ENCODE measurements around the gene COL11A1. TPM values are rescaled to one million over a fixed set of nuclear protein-coding genes. Genes with fewer than 3 reads are reported as not detected.

Gene COL11A1
- total RNA-seq (under 1 TPM in 2 of 4 donors, not detected in 2; 0.62 to 0.76 TPM), polyA plus RNA-seq (under 1 TPM in 1 of 3 donors, not detected in 2; 0.03 TPM)
- long read RNA-seq, donor 1, full-length matches to known transcripts: 1 of 2 reads
- long read RNA-seq, donor 1, partial matches to known transcripts: 1 of 2 reads
- long read RNA-seq, donor 1, other reads (novel, unspliced or antisense): 0 of 2 reads
- long read RNA-seq, donor 2: 0 reads

DNA sequence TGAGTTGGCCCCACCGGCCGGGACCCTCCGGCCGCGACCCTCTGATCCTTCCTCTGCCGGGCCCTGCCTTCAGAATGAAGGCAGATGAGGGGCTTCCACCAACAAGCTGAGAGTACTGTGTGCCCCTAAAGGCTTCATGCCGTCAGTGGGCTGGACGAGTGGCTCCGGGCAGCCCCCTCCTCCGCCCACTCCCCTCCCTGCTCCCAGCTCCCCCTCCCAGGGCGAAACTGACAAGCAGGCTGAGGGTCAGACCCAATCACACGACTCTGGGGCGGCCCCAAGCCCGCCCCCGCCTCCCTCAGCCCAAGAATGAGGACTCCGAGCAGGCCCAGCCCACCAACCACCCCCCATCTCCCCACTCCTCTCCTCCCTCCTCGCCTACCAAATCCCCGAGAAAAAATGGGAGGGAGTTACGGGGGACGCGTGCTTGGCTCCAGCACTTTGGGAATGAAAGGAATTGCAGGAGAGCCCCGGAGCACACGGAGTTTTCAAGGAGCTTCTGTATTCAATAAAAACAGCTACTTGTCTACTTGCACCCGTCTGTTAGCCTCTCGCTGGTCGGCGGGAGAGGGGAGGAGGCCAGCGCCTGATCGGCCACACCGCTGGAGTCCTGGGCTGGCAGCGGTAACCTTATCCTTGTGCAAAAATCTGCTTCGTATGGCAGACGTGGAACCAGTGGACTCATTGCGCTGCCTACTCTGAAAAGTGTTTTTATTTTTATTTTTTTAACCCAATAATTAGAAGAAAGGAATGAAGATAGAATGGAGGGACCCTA, at the start of gene COL11A1:
COL11A1 (minus strand) TSS at position 147 of the 775 bp plus-strand sequence. CDS start 344 bp downstream, outside the sequence.
- peak in 1 of 4 donors; percentile 59 for ATAC-seq
- peaks cover 0 to 2% (median 0%) of the 10 kb centered on the region in 3 donors for H3K27me3 ChIP-seq (ENCODE audit: insufficient read depth in 3 of 3, low read length in 2 of 3)
- no peak within 1 kb of the TSS for H3K27ac ChIP-seq
- DNase-seq: peak; percentile 17 to 41
- WGBS, 3 donors: 2 to 4% (median 3%) methylated on average over 33 to 34 of the region's 34 CpGs
- intact Hi-C loops (cut with DNase I): loop anchor here (5.0 to 10.0 kb wide), 3 partner anchors 346 to 409 kb away; no protein-coding TSS in a partner anchor
- peak within 1 kb of the TSS; percentile 62 for H3K4me3 ChIP-seq
- no peaks in the 10 kb centered on the region for H3K4me1 ChIP-seq
- no peaks in the 10 kb centered on the region for H3K36me3 ChIP-seq (ENCODE audit: insufficient read depth in 1 of 2, low read depth in 1 of 2)
- H3K9me3 ChIP-seq: no peaks in the 10 kb centered on the region
- TF ChIP-seq, protein P1, sequence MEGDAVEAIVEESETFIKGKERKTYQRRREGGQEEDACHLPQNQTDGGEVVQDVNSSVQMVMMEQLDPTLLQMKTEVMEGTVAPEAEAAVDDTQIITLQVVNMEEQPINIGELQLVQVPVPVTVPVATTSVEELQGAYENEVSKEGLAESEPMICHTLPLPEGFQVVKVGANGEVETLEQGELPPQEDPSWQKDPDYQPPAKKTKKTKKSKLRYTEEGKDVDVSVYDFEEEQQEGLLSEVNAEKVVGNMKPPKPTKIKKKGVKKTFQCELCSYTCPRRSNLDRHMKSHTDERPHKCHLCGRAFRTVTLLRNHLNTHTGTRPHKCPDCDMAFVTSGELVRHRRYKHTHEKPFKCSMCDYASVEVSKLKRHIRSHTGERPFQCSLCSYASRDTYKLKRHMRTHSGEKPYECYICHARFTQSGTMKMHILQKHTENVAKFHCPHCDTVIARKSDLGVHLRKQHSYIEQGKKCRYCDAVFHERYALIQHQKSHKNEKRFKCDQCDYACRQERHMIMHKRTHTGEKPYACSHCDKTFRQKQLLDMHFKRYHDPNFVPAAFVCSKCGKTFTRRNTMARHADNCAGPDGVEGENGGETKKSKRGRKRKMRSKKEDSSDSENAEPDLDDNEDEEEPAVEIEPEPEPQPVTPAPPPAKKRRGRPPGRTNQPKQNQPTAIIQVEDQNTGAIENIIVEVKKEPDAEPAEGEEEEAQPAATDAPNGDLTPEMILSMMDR (IDR thresholded peaks at IDR 0.05): no peak

DNA sequence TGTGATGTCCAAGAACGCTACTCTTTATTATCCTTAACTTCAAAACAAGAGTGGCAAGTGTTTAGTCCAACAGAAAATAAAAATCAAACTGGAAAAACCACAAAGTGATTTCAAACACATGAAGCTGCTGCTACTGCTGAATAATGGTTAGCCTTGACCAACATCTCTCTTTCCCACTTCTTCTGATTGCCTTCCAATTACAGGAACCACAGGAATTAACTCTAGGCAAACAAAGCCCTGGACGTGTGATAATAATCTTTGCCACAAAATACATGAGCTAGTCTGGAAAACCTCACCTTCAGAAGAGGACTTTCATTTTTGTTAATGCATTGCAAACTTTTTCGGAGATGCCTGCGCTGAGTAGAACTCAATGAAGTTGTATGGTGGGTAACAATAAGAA, 48.6 kb upstream of the COL11A1 start:
- H3K9me3 ChIP-seq: no peaks in the 10 kb centered on the region
- H3K36me3 ChIP-seq (ENCODE audit: insufficient read depth in 1 of 2, low read depth in 1 of 2): no peaks in the 10 kb centered on the region
- no peak overlapping the region for H3K4me3 ChIP-seq
- ATAC-seq (no peak), DNase-seq (no peak)
- intact Hi-C loops (cut with DNase I): no loop called here
- no peaks in the 10 kb centered on the region for H3K4me1 ChIP-seq
- H3K27ac ChIP-seq: no peak overlapping the region
- TF ChIP-seq, protein P1 (IDR thresholded peaks at IDR 0.05): no peak
- 68 to 76% (median 74%) methylated on average over 4 of the region's 4 CpGs for WGBS, 3 donors
- no peaks in the 10 kb centered on the region for H3K27me3 ChIP-seq (ENCODE audit: insufficient read depth in 3 of 3, low read length in 2 of 3)

GRCh38 chr1:103146166-103146565, 37.8 kb upstream of the COL11A1 start:
- intact Hi-C loops (cut with DNase I): no loop called here
- ATAC-seq (no peak), DNase-seq (no peak)
- Histone ChIP-seq H3K36me3 (ENCODE audit: insufficient read depth in 1 of 2, low read depth in 1 of 2) (no peaks in the 10 kb centered on the region), H3K4me1 (no peaks in the 10 kb centered on the region), H3K27ac (no peak overlapping the region), H3K9me3 (no peaks in the 10 kb centered on the region), H3K27me3 (ENCODE audit: insufficient read depth in 3 of 3, low read length in 2 of 3) (no peaks in the 10 kb centered on the region), H3K4me3 (no peak overlapping the region)
- TF ChIP-seq, protein P1 (IDR thresholded peaks at IDR 0.05): no peak

DNA sequence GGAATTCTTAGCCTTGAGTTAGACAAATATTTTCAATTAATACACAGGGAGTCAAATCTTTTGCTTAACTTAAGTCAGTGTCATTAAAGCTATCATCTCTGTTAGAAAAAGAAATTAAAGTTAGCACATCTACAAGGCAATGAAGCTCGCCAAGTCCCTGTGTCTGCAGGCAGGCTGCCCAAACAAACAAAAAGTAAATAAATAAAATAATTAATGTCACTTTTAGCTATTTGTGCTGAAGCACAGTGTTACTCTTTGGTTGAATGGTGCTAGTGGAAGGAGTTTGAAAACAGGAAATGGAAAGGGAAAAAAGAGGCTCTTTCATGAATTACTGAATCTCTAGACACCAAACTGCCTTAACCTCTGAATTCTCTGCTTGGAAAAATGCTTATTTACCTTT, 37.1 kb upstream of the COL11A1 start:
- no peaks in the 10 kb centered on the region for H3K27me3 ChIP-seq (ENCODE audit: insufficient read depth in 3 of 3, low read length in 2 of 3)
- H3K4me1 ChIP-seq: no peaks in the 10 kb centered on the region
- H3K4me3 ChIP-seq: no peak overlapping the region
- WGBS, 3 donors: 69 to 71% (median 70%) methylated on average over 1 of the region's 1 CpG
- DNase-seq: no peak
- TF ChIP-seq, protein P1 (IDR thresholded peaks at IDR 0.05): no peak
- H3K36me3 ChIP-seq (ENCODE audit: insufficient read depth in 1 of 2, low read depth in 1 of 2): no peaks in the 10 kb centered on the region
- no peaks in the 10 kb centered on the region for H3K9me3 ChIP-seq
- intact Hi-C loops (cut with DNase I): no loop called here
- H3K27ac ChIP-seq: no peak overlapping the region
- ATAC-seq: no peak

Measured in psoas muscle (tissue), 8 donors.